Middle frontal gyrus (tissue), 1 donor: ENCODE data around the gene PLCD1.

Experiments used
- DNase-seq: peaks from one replicate; pipeline ENCODE4 v3.0.0-alpha.2; 2015; ENCODE audit warnings: low spot score; ENCODE audit errors: extremely low spot score

The PLCD1 gene

DNA sequence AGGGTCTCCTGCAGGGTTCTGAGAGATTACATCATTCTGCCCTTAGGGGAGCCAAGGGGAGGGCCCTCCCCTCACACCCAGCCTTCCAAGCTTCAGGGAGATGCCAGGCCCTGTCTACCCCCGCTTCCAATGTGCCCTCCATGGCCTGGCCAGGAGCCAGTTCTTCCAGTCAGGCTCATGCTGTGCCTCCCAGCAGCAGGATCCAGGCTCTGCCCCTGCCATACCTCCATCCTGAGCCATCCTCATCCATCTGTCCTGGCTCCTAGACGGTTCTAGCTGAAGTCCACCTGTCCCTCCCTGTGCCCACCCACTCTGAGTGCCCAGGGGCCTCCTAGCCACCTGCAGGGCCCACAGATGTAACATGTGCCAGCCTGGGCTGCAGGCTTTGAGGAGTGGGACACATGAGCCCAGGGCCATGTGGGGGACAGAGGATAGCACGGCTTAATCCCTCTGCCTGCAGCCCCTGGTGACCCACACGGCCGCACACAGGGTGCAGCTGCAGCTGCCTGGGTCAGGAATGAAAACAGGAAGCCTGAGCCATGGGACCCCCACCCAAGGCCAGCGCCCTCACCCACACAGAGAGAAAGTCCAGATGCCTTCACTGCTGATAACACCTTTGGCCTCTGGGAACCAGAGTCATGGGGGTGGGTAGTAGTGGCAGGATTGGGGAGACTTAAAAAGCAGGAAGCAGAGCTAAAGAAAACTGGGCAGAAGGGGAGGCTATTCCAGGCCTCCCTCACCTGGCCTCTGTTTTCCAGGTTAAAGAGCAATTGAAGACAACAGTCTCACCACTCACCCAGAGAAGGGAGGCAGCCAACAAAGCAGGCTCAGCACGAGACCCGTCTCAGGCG is 11.8 kb downstream of the PLCD1 start:
- DNase-seq: no peak

DNA sequence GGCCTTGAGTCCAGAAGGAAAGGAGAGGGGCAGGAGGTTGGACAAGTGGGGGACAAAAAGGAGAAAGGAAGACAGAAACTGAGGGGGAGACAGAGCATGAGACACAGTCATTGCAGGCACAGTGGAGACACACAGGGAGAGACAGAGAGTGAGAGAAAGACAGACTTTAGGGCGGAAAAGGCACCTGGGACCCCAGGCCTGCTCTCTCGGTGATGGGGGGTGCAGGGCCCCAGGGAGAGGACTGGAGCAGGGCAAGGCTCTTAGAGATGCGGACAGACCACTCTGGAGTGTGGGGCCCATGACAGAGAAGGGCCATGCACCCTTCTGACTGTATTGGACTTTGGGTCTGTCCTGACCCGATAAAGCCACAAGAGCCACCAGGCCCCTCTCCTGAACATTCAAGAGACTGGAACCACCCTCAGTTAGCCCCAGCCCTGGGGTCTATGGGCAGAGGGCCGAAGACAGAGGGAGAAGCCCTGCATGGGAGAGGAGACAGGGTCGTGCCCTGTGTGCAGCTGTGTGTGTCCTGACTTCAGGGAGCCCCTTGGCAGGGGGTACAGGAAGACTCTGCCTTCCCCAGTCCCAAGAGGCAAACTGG is 12.5 kb downstream of the PLCD1 start:
- DNase-seq: no peak

DNA sequence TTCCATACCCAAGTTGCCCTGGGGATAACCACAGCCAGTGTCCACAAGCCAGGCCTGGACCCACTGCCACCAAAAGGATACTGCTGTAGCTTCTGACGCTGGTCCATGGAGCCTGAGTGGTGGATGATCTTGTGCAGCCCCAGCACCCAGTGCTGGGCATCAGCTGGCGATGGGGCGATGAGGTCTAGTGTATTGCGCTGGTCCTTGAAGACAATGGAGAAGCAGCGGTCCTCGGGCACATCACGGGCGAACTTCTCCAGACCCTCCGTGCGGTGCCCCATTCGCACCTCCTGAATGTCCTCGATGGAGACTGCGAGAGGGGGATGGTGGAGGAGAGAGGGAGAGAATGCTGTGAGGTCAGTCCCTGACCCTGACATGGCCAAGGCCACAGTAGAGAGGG is 13.0 kb downstream of the PLCD1 start:
- DNase-seq: no peak

DNA sequence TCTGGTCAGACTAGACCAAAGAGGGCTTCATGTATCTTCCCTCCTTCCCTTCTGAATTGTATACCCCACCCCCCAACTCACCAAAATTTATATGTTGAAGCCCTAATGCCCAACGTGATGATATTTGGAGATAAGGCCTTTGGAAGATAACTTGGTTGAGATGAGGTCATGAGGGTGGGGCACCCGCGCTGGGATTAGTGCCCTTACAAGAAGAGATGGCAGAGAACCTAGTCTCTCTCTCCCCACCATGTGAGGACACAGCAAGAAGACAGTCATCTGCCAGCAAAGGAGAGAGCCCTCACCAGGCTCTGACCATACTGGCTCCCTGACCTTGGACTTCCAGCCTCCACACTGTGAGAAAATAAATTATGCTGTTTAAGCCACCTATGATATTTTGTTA is 13.5 kb downstream of the PLCD1 start:
- DNase-seq: no peak

DNA sequence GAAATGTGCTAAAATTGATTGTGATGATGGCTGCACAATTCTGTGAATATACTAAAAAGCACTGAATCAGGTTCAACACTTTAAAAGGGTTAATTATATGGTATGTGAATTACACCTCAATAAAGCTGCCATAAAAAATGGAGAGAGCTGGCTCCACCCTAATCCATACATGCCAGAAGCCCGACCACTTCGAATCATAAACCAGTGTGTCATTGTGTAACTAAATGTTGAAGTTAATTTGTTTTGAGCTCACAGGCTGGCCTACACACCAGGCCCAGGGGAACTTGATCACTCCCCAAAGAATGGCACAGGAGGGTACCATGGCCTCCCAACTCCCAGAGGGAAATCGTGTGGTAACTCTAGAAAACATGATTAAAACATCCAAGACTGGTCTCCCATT is 14.0 kb downstream of the PLCD1 start:
- no peak for DNase-seq

DNA sequence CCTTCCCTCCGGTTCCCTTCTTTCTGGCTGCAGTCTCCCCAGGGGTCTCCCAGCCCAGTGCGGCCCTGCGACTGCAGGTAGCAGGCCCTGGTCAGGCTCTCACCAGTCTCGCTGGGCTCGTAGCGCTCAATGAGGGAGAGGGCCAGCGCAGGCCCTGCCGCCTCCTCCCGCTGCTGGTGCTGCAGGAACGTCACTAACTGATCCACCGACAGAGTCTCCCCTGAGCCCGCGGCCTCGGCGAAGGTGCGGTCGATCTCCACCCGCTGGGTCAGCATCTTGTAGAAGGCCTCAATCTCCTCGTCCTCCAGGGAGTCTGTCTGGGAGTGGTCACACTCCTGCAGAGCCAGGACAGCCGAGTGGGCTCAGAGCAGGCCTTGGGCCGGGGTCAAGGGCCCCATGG is 18.3 kb downstream of the PLCD1 start:
- DNase-seq: no peak

DNA sequence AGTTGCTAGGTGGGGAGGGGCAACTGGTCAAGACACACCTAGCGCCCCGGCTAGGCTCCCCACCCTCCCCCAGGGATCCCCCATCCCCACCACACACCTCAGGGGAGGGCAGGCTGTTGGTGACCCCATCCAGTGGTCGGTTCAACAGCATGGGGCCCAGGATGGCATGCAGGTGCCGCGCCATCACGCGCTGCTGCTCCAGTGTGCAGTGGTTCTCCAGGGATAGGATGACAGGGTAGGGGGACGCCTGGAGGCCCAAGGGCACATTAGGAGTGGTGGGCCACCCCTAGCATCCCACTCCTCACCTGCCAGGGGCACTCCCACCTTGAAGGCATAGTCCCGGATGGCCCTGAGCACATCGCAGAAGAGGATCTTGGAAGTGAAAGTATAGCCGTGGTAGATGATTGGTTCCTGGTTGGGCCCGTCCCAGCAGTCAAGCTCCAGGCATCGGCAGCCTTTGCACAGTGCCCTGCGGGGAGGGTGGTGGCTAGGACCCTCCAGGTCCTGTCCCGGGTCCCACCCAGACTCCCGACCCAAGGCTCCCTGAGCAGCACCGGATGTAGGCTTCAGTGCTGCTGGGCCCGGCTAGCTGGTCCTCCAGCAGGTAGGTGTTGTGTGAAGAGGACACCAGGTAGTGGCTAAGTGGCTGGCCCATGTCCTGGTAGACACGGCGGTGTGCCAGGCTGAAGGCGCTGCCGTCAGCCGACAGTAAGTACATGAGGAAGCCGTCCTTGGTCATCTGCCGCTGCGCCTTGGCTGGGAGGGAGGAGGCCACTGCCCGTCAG is 19.4 kb downstream of the PLCD1 start:
- DNase-seq: no peak

DNA sequence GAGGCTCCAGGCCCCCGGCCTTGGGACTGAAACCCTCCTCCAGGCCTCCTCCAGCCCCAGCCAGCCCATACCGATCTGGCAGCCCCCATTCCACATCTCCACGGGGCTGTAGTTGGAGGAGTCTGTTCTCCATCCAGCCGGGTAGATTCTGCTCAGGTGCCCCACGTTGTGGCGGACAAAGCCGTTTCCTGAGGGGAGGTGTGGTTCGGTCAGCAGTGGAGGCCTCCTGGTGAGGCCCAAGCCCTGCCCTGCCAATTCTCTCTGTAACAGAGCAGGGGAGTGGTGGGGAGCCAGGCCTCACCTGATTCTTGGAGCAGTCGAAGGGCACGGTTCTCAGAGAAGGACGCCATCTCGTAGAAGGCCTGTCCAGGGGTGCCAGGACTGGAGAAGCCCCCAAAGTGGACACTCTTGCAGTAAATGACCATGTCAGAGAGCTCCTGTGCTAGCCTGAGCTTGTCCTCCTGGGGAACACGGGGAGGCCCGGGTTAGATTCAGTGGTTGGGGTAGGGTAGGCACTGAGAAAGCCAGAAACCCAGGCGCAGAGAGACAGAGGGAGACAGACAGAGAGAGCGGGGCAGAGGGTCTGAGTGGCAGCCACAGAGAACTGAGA is 20.4 kb downstream of the PLCD1 start:
- no peak for DNase-seq

DNA sequence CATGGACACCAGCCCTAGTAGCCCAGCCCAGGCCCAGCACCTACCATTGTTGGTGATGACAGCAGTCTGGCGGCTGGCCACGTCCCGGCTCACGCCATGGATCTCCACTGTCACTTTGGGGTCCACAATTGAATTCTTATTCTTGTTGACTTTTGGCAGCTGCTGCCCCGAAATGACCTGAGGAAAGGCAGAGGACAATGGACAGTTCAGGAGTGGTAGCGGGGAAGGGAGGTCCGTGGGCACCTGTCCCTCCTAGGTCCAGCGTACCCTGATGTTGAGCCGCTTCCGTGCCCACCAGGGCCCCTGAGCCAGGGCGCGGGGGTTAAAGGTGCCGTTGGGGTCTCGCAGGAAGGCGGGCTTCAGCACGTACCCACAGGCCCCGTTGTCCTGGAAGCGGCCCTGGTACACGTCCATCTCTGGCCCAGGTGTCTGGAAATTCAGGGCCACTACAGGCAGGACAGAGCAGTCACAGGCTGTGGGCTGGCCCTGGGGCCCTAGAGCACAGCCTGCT is 21.2 kb downstream of the PLCD1 start:
- no peak for DNase-seq

DNA sequence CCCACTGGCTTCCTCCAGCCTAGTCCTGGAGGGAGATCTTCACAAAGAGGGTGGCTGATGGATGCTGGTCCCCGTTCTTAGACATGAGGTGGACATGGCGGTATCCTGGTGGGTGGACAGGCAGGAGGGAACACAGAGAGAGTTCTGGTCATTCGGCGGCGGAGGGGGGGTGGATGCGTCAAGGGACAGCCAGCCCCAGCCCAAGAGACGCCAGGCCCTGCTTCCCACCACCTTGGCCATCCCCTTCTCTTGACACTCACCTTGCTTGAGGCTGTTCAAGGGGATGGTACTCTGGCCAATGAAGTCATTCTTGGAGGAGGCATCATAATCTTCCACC is 21.7 kb downstream of the PLCD1 start:
- DNase-seq: no peak

DNA sequence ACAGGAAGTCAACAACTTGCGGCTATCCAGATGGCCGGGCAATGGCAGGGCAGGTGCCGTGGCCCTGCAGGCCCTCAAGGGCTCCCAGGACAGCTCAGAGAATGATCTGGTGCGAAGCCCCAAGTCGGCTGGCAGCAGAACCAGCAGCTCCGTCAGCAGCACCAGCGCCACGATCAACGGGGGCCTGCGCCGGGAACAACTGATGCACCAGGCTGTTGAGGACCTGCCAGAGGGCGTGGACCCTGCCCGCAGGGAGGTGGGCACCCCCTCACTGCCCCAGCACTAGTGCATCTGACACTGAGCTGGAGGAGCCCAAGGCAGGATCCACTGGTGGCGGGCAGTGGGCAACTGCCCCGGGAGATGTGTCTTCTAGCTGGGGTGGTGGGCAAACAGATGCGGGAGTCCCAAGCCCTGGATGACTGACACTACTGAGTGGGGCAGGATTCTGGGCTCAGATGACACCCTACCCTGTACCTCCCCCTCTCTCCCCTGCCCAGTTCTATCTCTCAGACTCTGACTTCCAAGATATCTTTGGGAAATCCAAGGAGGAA is 22.9 kb downstream of the PLCD1 start:
- DNase-seq: no peak

DNA sequence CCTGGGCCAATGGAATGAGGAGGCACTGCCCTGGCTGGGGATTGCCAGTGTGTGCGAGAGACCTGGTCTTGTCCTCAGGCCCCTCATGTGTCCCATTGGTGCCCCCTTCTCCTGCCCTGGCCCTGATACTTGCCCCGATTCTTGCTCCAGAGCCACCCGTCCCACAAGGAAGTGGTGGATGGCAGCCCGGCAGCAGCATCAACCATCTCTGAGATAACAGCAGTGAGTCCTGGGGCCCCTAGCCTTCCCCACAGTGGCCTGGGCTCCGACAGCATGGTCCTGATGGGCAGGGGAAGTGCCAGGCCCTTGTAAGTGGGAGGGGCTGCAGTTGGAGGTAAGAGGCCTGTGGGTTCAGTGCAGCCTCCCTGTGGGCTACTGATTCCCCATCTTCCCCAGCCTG is 23.4 kb downstream of the PLCD1 start:
- DNase-seq: no peak

DNA sequence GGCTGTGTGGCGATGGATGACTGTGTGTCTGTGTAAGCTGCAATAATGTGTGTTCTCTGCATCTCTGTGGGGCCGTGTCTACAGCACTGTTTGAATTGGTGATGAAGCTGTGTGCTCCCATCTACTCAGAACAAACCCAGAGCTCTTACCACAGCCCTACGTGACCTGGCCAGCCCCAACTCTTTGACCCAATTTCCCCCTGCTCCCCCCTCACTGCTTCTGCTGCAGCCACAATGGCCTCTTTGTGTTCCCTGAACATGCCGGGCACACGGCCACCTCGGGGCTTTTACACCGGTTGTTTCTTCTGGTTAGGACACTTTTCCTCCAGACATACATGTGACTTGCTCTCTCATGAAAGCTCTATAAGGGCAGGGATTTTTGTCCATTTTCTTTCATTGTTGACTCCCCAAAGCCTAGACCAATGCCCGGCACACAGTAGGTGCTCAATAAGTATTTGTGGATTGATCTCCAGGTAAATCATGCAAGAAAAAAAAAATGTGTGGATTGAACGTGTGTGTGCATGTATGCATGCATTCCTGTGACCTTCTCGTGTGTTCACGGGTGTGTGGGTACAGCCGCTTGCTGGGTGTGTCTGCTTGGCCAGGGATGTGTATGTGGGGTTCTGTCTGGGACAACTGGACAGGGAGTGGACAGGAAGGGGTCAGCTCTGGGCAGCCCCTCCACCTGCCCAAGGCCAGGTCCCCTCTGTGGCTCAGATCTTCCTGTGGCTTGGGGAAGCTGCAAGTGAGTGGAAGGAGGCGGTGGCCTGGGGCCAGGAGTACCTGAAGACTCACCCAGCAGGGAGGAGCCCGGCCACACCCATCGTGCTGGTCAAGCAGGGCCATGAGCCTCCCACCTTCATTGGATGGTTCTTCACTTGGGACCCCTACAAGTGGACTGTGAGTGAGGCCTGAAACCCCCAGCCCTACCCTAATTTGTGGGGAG is 24.1 kb downstream of the PLCD1 start:
- DNase-seq: peak; percentile 83

DNA sequence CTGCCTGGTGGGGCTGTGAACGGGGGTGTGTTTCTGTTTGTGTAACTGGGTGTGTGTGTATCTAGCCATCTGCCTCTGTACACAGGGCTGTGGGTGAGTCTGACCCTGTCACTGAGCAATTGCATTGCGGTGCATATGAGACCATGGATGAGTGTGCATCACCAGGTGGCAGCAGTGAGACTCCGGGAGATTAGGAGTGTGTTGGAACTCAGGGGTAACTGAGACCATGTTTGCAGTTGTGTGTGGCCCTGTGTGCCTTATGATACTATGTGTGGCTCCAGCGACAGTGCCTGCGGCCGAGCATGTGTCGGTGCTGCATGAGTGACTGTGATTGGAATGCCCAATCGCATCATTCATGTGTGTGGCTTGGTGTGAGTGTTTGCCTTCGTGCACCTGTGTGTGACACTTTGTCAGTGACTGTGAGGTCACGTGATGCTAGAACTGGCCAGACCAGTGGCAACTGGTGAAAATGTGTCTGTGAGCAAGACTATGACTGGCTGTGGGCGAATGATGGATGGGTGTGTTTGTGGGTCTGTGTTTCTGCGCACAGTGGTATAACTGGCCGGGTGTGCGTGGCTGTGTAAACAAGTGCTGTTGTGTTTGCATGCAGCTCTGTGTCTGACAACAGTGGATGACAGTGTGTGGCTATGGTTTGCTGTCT is 24.9 kb downstream of the PLCD1 start:
- peak; percentile 70 for DNase-seq

DNA sequence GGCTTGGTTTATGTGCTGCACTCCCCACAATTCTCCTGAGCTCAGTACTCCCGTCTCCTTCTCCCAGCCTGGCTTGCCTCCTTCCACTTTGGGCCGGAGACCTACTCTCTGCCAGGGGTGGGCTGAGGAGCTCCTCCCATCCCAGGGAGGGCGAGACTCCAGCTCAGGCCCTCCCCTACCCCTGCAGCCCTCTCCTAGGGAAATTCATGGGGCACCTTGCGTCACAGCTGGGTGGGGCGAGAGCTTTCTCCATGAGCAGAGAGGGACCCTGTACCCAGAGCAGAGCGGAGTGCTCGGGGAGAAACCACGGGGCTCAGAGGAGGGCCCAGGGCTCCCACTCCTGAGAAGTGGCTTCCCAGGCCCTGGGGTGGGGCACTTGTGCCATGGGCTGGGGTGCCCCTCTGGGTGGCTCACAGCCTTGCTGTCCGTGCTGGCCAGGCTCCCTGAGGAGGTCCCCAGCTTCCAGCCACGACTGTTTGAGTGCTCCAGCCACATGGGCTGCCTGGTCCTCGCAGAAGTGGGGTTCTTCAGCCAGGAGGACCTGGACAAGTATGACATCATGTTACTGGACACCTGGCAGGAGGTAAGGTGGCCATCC is 25.5 kb downstream of the PLCD1 start:
- DNase-seq: no peak

DNA sequence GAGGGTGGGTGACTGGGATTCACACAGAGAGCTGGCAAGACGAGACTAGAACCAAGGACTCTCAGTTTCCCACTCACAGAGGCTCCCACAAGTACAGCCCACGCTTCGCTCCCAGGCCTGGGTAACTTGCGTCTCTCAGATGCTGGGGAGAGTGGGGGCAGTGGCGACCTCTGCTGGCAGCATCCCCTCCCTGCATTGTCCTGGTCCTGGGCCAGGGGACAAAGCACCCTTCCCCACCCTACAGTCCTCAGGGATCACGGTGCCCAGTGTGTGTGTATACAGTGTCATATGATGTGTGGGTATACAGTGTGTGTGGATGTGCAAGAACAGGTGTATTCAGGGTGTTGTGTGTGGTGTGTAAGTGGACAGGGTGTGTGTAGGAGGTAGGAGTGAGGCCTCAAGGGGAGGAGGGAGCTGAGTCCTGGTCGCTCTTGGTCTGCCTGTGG is 26.0 kb downstream of the PLCD1 start:
- DNase-seq: peak; percentile 69

DNA sequence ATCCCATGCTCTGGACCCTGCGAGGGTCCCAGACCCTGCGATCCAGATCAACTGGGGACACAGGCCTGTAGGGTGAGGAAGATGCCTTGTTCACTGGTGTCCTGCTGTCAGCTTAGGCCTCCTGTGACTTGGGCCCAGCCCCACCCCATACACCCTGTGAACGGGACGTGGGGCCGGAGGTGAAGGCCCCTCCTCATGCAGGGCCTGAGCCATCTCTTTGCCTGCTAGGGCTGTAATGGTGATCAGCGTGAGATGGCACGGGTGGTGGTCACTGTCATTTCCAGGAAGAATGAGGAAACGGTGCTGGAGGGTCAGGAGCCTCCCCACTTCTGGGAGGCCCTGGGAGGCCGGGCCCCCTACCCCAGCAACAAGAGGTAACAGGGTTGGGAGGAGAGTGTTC is 26.5 kb downstream of the PLCD1 start:
- DNase-seq: no peak

DNA sequence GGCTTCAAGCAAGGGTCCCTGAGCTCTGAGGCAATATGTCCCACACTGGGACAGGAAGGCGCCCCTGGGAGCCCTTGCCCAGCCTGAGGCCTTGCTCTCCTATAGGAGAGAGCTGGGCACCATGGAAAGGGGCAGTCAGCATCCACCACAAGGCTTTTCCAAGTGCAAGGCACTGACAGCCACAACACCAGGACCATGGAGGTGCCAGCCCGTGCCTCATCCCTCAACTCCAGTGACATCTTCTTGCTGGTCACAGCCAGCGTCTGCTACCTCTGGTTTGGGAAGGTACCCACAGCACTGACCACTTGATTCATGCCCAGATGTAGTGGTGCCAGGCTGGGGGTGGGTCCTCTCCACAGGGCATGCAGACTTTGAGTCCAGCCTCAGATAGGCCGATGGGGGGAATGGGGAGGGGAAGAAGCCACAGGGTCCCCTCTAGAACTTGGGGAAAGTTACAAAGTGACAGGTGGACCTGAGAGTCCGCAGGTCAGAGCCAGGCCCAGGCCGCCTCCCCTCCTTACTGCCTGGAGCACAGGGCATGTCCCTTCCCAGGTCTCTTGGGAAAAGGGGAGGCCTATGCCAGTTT is 27.1 kb downstream of the PLCD1 start:
- no peak for DNase-seq

DNA sequence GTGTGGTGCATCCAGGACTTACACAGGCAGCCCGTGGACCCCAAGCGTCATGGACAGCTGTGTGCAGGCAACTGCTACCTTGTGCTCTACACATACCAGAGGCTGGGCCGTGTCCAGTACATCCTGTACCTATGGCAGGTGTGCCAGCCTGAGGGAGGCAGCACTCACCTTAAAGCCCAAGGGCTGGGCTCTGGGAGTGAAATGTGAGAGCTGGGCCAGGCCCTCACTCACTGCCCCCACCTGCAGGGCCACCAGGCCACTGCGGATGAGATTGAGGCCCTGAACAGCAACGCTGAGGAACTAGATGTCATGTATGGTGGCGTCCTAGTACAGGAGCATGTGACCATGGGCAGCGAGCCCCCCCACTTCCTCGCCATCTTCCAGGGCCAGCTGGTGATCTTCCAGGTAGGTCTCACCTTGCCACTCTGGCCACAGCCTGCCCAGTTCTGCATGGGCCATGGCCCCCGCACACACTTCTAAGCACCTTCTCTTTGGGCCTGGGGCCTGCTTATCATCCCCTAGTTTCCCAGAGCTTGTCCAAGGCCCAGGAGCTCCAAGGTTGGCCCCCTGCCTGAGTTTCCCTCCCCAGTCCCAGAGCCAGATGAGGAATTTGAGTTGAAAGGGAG is 27.9 kb downstream of the PLCD1 start:
- no peak for DNase-seq
